Endometrium (tissue), 2 donors: ENCODE results near the gene ZNF764.
"Not testable (repeated sequence)": the region's sequence is repeated elsewhere in the genome, so short reads cannot be mapped to it uniquely, and the experiment has no call there.

Experiments
- FAIRE-seq: peaks from 2 replicates; lab custom pipeline; 2012; peaks lifted over from hg19 to GRCh38; lab: Jason Lieb, UNC
- donor health status: control.
- donor health status: control.

Gene ZNF764

GRCh38 chr16:30526823-30527634 is 31.1 kb downstream of the ZNF764 start:
- peak; percentile 96 for FAIRE-seq

- FAIRE-seq = no peak
Measured at GRCh38 chr16:30526137-30526822, 31.9 kb downstream of the ZNF764 start, which contains the start of gene ZNF768. ZNF768 (minus strand) TSS chr16:30526566; CDS start chr16:30526413, 153 bp downstream.

- no peak for FAIRE-seq
Measured at GRCh38 chr16:30525844-30526136, 32.4 kb downstream of the ZNF764 start.

GRCh38 chr16:30524575-30525568 is 33.3 kb downstream of the ZNF764 start:
- no peak for FAIRE-seq

GRCh38 chr16:30523768-30524574 is 34.2 kb downstream of the ZNF764 start:
- FAIRE-seq = no peak

- FAIRE-seq = not testable (repeated sequence)
Measured at GRCh38 chr16:30522702-30523463, 35.3 kb downstream of the ZNF764 start.

GRCh38 chr16:30521873-30522641 is 36.1 kb downstream of the ZNF764 start:
- FAIRE-seq = no peak

GRCh38 chr16:30521476-30521872 is 36.7 kb downstream of the ZNF764 start:
- FAIRE-seq = no peak

- no peak for FAIRE-seq
Measured at GRCh38 chr16:30519120-30520049, 38.8 kb downstream of the ZNF764 start.

- FAIRE-seq = no peak
Measured at GRCh38 chr16:30518552-30518951, 39.6 kb downstream of the ZNF764 start.

GRCh38 chr16:30515275-30515674 is 42.9 kb downstream of the ZNF764 start:
- FAIRE-seq = no peak

- FAIRE-seq = no peak
Measured at GRCh38 chr16:30511509-30511908, 46.7 kb downstream of the ZNF764 start.

- FAIRE-seq = no peak
Measured at GRCh38 chr16:30510376-30510938, 47.7 kb downstream of the ZNF764 start.

- no peak for FAIRE-seq
Measured at GRCh38 chr16:30509081-30509765, 49.0 kb downstream of the ZNF764 start.
